Measurements from ENCODE around the gene GSX2. TPM values are rescaled to one million over a fixed set of nuclear protein-coding genes. Genes with fewer than 3 reads are reported as not detected.
A peak's percentile ranks its signal among the peaks of the same experiment; 100 is the strongest.

The GSX2 gene
- total RNA-seq, 1 donor from 2014 or later = not detected

GRCh38 chr4:54092405-54093323 lies 7.3 kb upstream of the GSX2 start:
- Mint-ChIP-seq H3K27me3 (ENCODE audit: unreplicated experiment) (peaks cover 32% of the 10 kb centered on the region), H3K9me3 (ENCODE audit: unreplicated experiment) (no peaks in the 10 kb centered on the region), H3K4me1 (ENCODE audit: unreplicated experiment) (peaks cover 41% of the 10 kb centered on the region), H3K27ac (ENCODE audit: unreplicated experiment) (no peak overlapping the region), H3K4me3 (ENCODE audit: unreplicated experiment) (peak overlapping the region; percentile 38), H3K36me3 (ENCODE audit: low read depth, unreplicated experiment) (peaks cover 4% of the 10 kb centered on the region)
- TF ChIP-seq CTCF (IDR thresholded peaks at IDR 0.05; ENCODE audit: unreplicated experiment) = no peak
- no peak for DNase-seq (ENCODE audit: low spot score)

GRCh38 chr4:54093324-54094240 lies 6.4 kb upstream of the GSX2 start:
- Mint-ChIP-seq H3K27me3 (ENCODE audit: unreplicated experiment) (peaks cover 37% of the 10 kb centered on the region), H3K27ac (ENCODE audit: unreplicated experiment) (no peak overlapping the region), H3K9me3 (ENCODE audit: unreplicated experiment) (no peaks in the 10 kb centered on the region), H3K4me1 (ENCODE audit: unreplicated experiment) (peaks cover 41% of the 10 kb centered on the region), H3K4me3 (ENCODE audit: unreplicated experiment) (peak overlapping the region; percentile 31), H3K36me3 (ENCODE audit: low read depth, unreplicated experiment) (peaks cover 4% of the 10 kb centered on the region)
- TF ChIP-seq CTCF (IDR thresholded peaks at IDR 0.05; ENCODE audit: unreplicated experiment) = no peak
- DNase-seq (ENCODE audit: low spot score) = no peak

- Mint-ChIP-seq H3K27me3 (ENCODE audit: unreplicated experiment) (peaks cover 43% of the 10 kb centered on the region), H3K27ac (ENCODE audit: unreplicated experiment) (no peak overlapping the region), H3K36me3 (ENCODE audit: low read depth, unreplicated experiment) (peaks cover 4% of the 10 kb centered on the region), H3K9me3 (ENCODE audit: unreplicated experiment) (no peaks in the 10 kb centered on the region), H3K4me1 (ENCODE audit: unreplicated experiment) (peaks cover 49% of the 10 kb centered on the region), H3K4me3 (ENCODE audit: unreplicated experiment) (no peak overlapping the region)
- DNase-seq (ENCODE audit: low spot score) = no peak
- no peak for TF ChIP-seq CTCF (IDR thresholded peaks at IDR 0.05; ENCODE audit: unreplicated experiment)
Measured at GRCh38 chr4:54094451-54094850, 5.5 kb upstream of the GSX2 start.

GRCh38 chr4:54095110-54095825 lies 4.7 kb upstream of the GSX2 start:
- TF ChIP-seq CTCF (IDR thresholded peaks at IDR 0.05; ENCODE audit: unreplicated experiment) = no peak
- peaks cover 51% of the 10 kb centered on the region for H3K4me1 Mint-ChIP-seq (ENCODE audit: unreplicated experiment)
- no peak overlapping the region for H3K27ac Mint-ChIP-seq (ENCODE audit: unreplicated experiment)
- peaks cover 43% of the 10 kb centered on the region for H3K27me3 Mint-ChIP-seq (ENCODE audit: unreplicated experiment)
- H3K4me3 Mint-ChIP-seq (ENCODE audit: unreplicated experiment) = no peak overlapping the region
- H3K9me3 Mint-ChIP-seq (ENCODE audit: unreplicated experiment) = no peaks in the 10 kb centered on the region
- H3K36me3 Mint-ChIP-seq (ENCODE audit: low read depth, unreplicated experiment) = peaks cover 4% of the 10 kb centered on the region
- DNase-seq (ENCODE audit: low spot score) = no peak
